Measurements from ENCODE around the gene FLAD1. TPM values are rescaled to one million over a fixed set of nuclear protein-coding genes. Genes with fewer than 3 reads are reported as not detected.

FLAD1 gene
- total RNA-seq, 4 donors from 2014 or later: 19.5 to 29.6 (median 23.0) TPM

- no peaks in the 10 kb centered on the region for H3K9me3 ChIP-seq
- WGBS: 84% methylated on average over 11 of the region's 11 CpGs
- H3K4me1 ChIP-seq: peaks cover 16 to 32% (median 25%) of the 10 kb centered on the region in 4 donors
- DNase-seq (ENCODE audit: extremely low spot score): no peak
- no peak overlapping the region for H3K27ac ChIP-seq (replicated peaks in 1 of 4)
- intact Hi-C loops (cut with DNase I): loop anchor here (5.0 kb wide), 2 partner anchors 57 to 82 kb away; partner anchors contain the start of genes PMVK and PYGO2
- H3K36me3 ChIP-seq: peaks cover 7 to 21% (median 15%) of the 10 kb centered on the region in 4 donors
- no peaks in the 10 kb centered on the region for H3K27me3 ChIP-seq
- no peak overlapping the region for H3K4me3 ChIP-seq
- TF ChIP-seq, protein P1, sequence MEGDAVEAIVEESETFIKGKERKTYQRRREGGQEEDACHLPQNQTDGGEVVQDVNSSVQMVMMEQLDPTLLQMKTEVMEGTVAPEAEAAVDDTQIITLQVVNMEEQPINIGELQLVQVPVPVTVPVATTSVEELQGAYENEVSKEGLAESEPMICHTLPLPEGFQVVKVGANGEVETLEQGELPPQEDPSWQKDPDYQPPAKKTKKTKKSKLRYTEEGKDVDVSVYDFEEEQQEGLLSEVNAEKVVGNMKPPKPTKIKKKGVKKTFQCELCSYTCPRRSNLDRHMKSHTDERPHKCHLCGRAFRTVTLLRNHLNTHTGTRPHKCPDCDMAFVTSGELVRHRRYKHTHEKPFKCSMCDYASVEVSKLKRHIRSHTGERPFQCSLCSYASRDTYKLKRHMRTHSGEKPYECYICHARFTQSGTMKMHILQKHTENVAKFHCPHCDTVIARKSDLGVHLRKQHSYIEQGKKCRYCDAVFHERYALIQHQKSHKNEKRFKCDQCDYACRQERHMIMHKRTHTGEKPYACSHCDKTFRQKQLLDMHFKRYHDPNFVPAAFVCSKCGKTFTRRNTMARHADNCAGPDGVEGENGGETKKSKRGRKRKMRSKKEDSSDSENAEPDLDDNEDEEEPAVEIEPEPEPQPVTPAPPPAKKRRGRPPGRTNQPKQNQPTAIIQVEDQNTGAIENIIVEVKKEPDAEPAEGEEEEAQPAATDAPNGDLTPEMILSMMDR (IDR thresholded peaks at IDR 0.05): no peak
- TF ChIP-seq POLR2A (IDR thresholded peaks at IDR 0.05; ENCODE audit: low read depth): no peak
- no peak for TF ChIP-seq EP300 (IDR thresholded peaks at IDR 0.05)
- no peak for TF ChIP-seq POLR2AphosphoS5 (IDR thresholded peaks at IDR 0.05)
These were observed 36.5 kb downstream of the FLAD1 start for GRCh38 chr1:155019377-155020245.

DNA sequence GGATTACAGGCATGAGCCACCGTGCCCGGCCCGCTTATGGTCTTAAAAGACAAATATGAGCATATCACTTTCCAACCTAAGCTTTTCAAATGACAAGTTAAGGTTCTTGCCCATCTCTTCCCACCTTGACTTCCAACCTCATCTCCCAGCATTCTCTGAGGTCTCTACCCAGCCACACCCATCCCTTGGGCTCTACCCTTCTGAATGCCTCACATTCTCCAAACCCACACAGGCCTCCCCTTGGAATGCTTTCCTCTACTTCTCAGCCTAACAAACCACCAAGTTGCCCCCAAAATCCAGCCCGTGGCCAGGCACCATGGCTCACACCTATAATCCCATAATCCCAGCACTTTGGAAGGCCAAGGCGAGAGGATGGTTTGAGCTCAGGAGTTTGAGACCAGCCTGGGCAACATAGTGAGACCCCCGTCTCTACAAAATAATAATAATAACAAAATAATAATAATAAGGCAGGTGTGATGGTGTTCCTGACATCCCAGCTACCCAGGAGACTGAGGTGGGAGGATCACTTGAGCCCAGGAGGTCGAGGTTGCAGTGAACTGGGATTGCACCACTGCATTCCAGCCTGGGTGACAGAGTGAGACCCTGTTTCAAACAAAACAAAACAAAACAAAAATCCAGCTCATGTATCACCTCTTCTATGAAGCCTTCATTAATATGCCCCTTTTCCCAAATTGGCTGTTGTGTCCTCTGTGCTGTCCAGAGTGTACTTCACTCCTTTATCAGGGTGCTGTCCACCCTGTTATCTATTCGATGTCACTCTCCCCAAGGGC is 39.2 kb downstream of the FLAD1 start:
- H3K27me3 ChIP-seq: no peaks in the 10 kb centered on the region
- intact Hi-C loops (cut with DNase I): no loop called here
- no peak overlapping the region for H3K4me3 ChIP-seq
- no peak overlapping the region for H3K27ac ChIP-seq (replicated peaks in 1 of 4)
- no peaks in the 10 kb centered on the region for H3K36me3 ChIP-seq
- no peaks in the 10 kb centered on the region for H3K9me3 ChIP-seq
- DNase-seq (ENCODE audit: extremely low spot score): no peak
- TF ChIP-seq EP300 (IDR thresholded peaks at IDR 0.05) (no peak), POLR2AphosphoS5 (IDR thresholded peaks at IDR 0.05) (no peak), POLR2A (IDR thresholded peaks at IDR 0.05; ENCODE audit: low read depth) (no peak)
- TF ChIP-seq, protein P1 (IDR thresholded peaks at IDR 0.05): no peak
- peaks cover 8 to 18% (median 14%) of the 10 kb centered on the region in 4 donors for H3K4me1 ChIP-seq
- WGBS: 92% methylated on average over 8 of the region's 8 CpGs

GRCh38 chr1:155022927-155023236 is 39.7 kb downstream of the FLAD1 start:
- WGBS: 72% methylated on average over 4 of the region's 4 CpGs
- no peak overlapping the region for H3K4me3 ChIP-seq
- no peaks in the 10 kb centered on the region for H3K9me3 ChIP-seq
- H3K4me1 ChIP-seq: peaks cover 5 to 13% (median 8%) of the 10 kb centered on the region in 4 donors
- no peaks in the 10 kb centered on the region for H3K27me3 ChIP-seq
- TF ChIP-seq POLR2A (IDR thresholded peaks at IDR 0.05; ENCODE audit: low read depth): no peak
- no peak for DNase-seq (ENCODE audit: extremely low spot score)
- intact Hi-C loops (cut with DNase I): no loop called here
- no peaks in the 10 kb centered on the region for H3K36me3 ChIP-seq
- H3K27ac ChIP-seq (replicated peaks in 1 of 4): no peak overlapping the region

DNA sequence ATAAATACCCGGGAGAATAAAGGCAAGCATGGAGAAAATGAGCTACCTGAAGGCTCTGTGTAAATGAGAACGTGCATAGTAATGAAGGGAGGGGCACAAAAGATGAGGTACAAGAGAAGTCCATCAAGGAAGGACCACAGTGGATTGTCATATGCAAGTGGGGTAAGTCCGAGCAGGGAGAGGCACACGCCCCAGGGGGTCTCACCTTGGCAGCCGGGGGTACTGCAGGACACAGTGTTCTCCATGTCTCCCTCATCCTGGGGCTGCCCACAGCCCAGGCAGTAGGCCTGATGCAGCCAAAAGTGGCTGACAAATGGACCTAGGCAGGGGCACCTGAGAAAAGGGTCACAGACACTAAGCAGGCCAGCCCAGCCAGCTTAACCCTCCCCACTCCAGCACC is 40.5 kb downstream of the FLAD1 start:
- intact Hi-C loops (cut with DNase I): no loop called here
- DNase-seq (ENCODE audit: extremely low spot score): no peak
- TF ChIP-seq POLR2A (IDR thresholded peaks at IDR 0.05; ENCODE audit: low read depth): no peak
- TF ChIP-seq, protein P1 (IDR thresholded peaks at IDR 0.05): no peak
- no peak for TF ChIP-seq EP300 (IDR thresholded peaks at IDR 0.05)
- TF ChIP-seq POLR2AphosphoS5 (IDR thresholded peaks at IDR 0.05): no peak
- Histone ChIP-seq H3K27ac (replicated peaks in 1 of 4) (no peak overlapping the region), H3K36me3 (no peaks in the 10 kb centered on the region), H3K27me3 (no peaks in the 10 kb centered on the region), H3K4me3 (no peak overlapping the region), H3K4me1 (peaks cover 0 to 5% (median under 1%) of the 10 kb centered on the region in 4 donors), H3K9me3 (no peaks in the 10 kb centered on the region)
- 80% methylated on average over 5 of the region's 5 CpGs for WGBS

DNA sequence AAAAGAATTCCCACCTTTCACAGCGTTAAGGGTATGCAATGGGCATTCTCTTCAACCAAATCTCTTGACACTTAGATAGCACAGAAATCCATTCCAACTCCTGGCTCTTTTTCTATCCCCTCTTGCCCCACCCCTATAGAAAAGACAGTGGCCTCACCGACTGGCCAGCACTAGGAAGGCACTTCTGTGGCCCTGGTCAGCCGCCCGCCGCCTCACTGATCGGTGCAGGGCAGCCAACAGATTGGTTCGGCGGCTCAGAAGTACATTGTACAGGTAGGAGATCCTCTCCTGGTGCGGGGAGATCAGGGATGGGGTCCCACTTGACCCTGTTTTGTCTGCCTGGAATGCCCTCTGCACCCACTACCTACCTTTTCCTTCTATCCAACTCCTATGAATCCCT is 41.2 kb downstream of the FLAD1 start:
- intact Hi-C loops (cut with DNase I): no loop called here
- H3K27me3 ChIP-seq: no peaks in the 10 kb centered on the region
- WGBS: 93% methylated on average over 9 of the region's 9 CpGs
- H3K4me1 ChIP-seq: no peaks in the 10 kb centered on the region
- H3K27ac ChIP-seq (replicated peaks in 1 of 4): no peak overlapping the region
- TF ChIP-seq EP300 (IDR thresholded peaks at IDR 0.05) (no peak), POLR2AphosphoS5 (IDR thresholded peaks at IDR 0.05) (no peak), POLR2A (IDR thresholded peaks at IDR 0.05; ENCODE audit: low read depth) (no peak)
- TF ChIP-seq, protein P1 (IDR thresholded peaks at IDR 0.05): no peak
- no peaks in the 10 kb centered on the region for H3K9me3 ChIP-seq
- no peaks in the 10 kb centered on the region for H3K36me3 ChIP-seq
- no peak for DNase-seq (ENCODE audit: extremely low spot score)
- no peak overlapping the region for H3K4me3 ChIP-seq
